ENCODE measurements around the gene PLEKHG3. TPM values are rescaled to one million over a fixed set of nuclear protein-coding genes. Genes with fewer than 3 reads are reported as not detected.

The PLEKHG3 gene
- total and polyA plus RNA-seq, 2 of the 13 experiments (the other 11 are each of a cell fraction or from before 2014, with no cell fraction given): 7.1 to 9.8 TPM

DNA sequence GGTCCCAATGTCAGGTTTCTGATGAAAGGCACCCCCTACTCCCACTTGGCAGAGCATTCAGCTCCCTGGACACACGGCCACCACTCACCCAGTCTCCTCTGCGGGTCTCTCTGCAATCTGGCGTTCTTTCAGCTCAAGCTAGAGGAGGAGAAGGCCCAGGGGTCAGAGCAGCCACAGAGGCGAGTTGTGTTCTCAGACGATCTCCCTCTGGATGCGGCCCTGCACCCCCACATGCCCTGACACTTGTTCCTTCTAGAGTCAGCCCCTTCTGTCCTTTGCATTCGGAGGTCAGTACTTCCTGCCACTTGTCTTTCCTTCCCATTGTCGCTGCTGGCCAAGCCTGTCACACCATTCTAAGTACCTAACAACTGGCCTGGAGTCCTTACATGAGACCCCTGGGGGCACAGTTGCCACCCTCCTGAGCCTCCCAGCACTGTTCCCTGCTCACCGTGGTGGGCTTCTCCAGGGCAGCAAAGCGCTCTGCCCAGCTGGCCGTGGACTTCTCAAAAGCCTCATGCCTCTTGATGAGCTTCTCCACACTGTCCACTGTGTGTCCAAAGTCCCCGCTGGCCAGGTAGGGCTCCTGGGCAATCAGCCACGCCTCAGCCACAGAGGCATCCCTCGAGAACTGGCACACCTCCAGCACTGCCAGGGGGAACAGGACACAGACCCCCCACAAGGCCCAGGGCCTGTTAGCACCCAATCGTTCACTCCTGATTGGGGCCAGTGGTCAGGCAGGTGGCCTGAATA is 63.2 kb downstream of the PLEKHG3 start:
- FAIRE-seq (no peak), DNase-seq (ENCODE audit: low spot score) (no peak), ATAC-seq (no peak)
- in situ Hi-C loops (cut with HindIII; ENCODE audit: extremely low pct_ligation_motif_present, low pct_unique_long_range_greater_than_20kb) (no loop called here), intact Hi-C loops (cut with micrococcal nuclease; ENCODE audit: unreplicated experiment) (no loop called here)
- H3K9me3 ChIP-seq (ENCODE audit: low read length): no peaks in the 10 kb centered on the region
- POLR2A ChIA-PET: interaction anchor here (0.9 kb wide), 1 partner anchor 9 kb away, joined by 4 read pairs; no protein-coding TSS in a partner anchor
- H3K27me3 ChIP-seq (ENCODE audit: control insufficient read depth in 1 of 2, insufficient read depth in 2 of 2, low read length in 2 of 2): peaks cover 4 to 30% of the 10 kb centered on the region in 2 experiments; a peak in 4 of 5 replicates
- CTCF ChIA-PET (ENCODE audit: low intra/inter-chr PET ratio, low total read pairs): no interaction called here
- 10% methylated on average over 8 of the region's 15 CpGs for WGBS (ENCODE audit: low lambda C conversion rate)
- no TSS peak for BruUV-seq (replicated peaks)
- no peak overlapping the region for H3K27ac ChIP-seq (ENCODE audit: extremely low read length, insufficient read depth, low read length)
- H3K79me2 ChIP-seq (ENCODE audit: insufficient read depth, low read length): no peaks in the 10 kb centered on the region
- H3K4me1 ChIP-seq (ENCODE audit: insufficient read depth, low read length): peaks cover 20% of the 10 kb centered on the region
- peak overlapping the region; percentile 45; the same call in 1 of the 2 replicates for H3K4me2 ChIP-seq (ENCODE audit: low read depth, low read length)
- H3K36me3 ChIP-seq (replicated peaks in 1 of 2; ENCODE audit: control insufficient read depth in 1 of 2, insufficient read depth in 2 of 2, low read length in 2 of 2): no peaks in the 10 kb centered on the region
- no peak overlapping the region for H3K9ac ChIP-seq (ENCODE audit: insufficient read depth, low read depth, low read length)
- H2AFZ ChIP-seq (ENCODE audit: low read length): no peak overlapping the region
- no peaks in the 10 kb centered on the region for H4K20me1 ChIP-seq (ENCODE audit: insufficient read depth, low read length)
- TF ChIP-seq PAX8 (CRISPR knock-in tag; IDR thresholded peaks at IDR 0.05; ENCODE audit: borderline replicate concordance) (no peak), SSRP1 (CRISPR knock-in tag; IDR thresholded peaks at IDR 0.05) (no peak), PRPF4 (IDR thresholded peaks at IDR 0.05; ENCODE audit: low read depth, low read length, poor library complexity, severe bottlenecking) (no peak), ZBTB34 (CRISPR knock-in tag; IDR thresholded peaks at IDR 0.05) (no peak), ZNF782 (CRISPR knock-in tag; IDR thresholded peaks at IDR 0.05; ENCODE audit: borderline replicate concordance) (no peak), ZNF205 (CRISPR knock-in tag; IDR thresholded peaks at IDR 0.05) (no peak), NPAS2 (CRISPR knock-in tag; IDR thresholded peaks at IDR 0.05; ENCODE audit: borderline replicate concordance) (no peak), ZNF841 (CRISPR knock-in tag; IDR thresholded peaks at IDR 0.05; ENCODE audit: borderline replicate concordance) (no peak), MEF2D (CRISPR knock-in tag; IDR thresholded peaks at IDR 0.05) (no peak)
- TF ChIP-seq, protein P1, sequence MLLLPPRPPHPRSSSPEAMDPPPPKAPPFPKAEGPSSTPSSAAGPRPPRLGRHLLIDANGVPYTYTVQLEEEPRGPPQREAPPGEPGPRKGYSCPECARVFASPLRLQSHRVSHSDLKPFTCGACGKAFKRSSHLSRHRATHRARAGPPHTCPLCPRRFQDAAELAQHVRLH (CRISPR knock-in tag; IDR thresholded peaks at IDR 0.05; ENCODE audit: borderline replicate concordance, low read depth): no peak
- TF ChIP-seq, protein P2, sequence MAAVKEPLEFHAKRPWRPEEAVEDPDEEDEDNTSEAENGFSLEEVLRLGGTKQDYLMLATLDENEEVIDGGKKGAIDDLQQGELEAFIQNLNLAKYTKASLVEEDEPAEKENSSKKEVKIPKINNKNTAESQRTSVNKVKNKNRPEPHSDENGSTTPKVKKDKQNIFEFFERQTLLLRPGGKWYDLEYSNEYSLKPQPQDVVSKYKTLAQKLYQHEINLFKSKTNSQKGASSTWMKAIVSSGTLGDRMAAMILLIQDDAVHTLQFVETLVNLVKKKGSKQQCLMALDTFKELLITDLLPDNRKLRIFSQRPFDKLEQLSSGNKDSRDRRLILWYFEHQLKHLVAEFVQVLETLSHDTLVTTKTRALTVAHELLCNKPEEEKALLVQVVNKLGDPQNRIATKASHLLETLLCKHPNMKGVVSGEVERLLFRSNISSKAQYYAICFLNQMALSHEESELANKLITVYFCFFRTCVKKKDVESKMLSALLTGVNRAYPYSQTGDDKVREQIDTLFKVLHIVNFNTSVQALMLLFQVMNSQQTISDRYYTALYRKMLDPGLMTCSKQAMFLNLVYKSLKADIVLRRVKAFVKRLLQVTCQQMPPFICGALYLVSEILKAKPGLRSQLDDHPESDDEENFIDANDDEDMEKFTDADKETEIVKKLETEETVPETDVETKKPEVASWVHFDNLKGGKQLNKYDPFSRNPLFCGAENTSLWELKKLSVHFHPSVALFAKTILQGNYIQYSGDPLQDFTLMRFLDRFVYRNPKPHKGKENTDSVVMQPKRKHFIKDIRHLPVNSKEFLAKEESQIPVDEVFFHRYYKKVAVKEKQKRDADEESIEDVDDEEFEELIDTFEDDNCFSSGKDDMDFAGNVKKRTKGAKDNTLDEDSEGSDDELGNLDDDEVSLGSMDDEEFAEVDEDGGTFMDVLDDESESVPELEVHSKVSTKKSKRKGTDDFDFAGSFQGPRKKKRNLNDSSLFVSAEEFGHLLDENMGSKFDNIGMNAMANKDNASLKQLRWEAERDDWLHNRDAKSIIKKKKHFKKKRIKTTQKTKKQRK (IDR thresholded peaks at IDR 0.05; ENCODE audit: low read length): no peak
- H3K4me3 ChIP-seq (replicated peaks in 1 of 3; ENCODE audit: insufficient read depth in 1 of 3, low read depth in 2 of 3, low read length in 3 of 3): peak overlapping the region in 1 of 3 experiments; percentile 16; a peak in 1 of 6 replicates
